ACC112 (cell line): ENCODE results near the gene PRKCZ.

Experiments used
- H2AFZ ChIP-seq: fragments of 200-600 bp; sonication (generic); one replicate; pipeline ENCODE4 v1.6.0; 2017; ENCODE audit warnings: antibody characterized with exemption, low read length; ENCODE audit not compliant: unreplicated experiment
- H3K27ac ChIP-seq: fragments of 200-600 bp; sonication (generic); 2 replicates; pipeline ENCODE4 v1.5.1; 2014; ENCODE audit warnings: low read depth, mild to moderate bottlenecking, antibody characterized with exemption, low read length, moderate library complexity
- H3K27me3 ChIP-seq: fragments of 200-600 bp; sonication (generic); 2 replicates; pipeline ENCODE4 v1.6.1; 2014; ENCODE audit warnings: mild to moderate bottlenecking, antibody characterized with exemption, low read length, moderate library complexity, mixed read lengths; ENCODE audit not compliant: insufficient read depth
- H3K36me3 ChIP-seq: fragments of 200-600 bp; sonication (generic); 2 replicates; pipeline ENCODE4 v1.6.1; 2016; ENCODE audit warnings: mild to moderate bottlenecking, antibody characterized with exemption, low read length, moderate library complexity, mixed read lengths; ENCODE audit not compliant: insufficient read depth
- H3K4me1 ChIP-seq: fragments of 200-600 bp; sonication (generic); one replicate; pipeline ENCODE4 v1.6.1; 2016; ENCODE audit warnings: low read length, mixed read lengths; ENCODE audit not compliant: insufficient read depth, unreplicated experiment, control insufficient read depth
- H3K4me3 ChIP-seq: fragments of 200-600 bp; sonication (generic); 2 replicates; pipeline ENCODE4 v1.5.1; 2014; ENCODE audit warnings: mild to moderate bottlenecking, low read depth, low read length
- H3K79me2 ChIP-seq: fragments of 200-600 bp; sonication (generic); one replicate; pipeline ENCODE4 v1.6.0; 2016; ENCODE audit warnings: low read length; ENCODE audit not compliant: control insufficient read depth, unreplicated experiment, insufficient read depth

The PRKCZ gene

DNA sequence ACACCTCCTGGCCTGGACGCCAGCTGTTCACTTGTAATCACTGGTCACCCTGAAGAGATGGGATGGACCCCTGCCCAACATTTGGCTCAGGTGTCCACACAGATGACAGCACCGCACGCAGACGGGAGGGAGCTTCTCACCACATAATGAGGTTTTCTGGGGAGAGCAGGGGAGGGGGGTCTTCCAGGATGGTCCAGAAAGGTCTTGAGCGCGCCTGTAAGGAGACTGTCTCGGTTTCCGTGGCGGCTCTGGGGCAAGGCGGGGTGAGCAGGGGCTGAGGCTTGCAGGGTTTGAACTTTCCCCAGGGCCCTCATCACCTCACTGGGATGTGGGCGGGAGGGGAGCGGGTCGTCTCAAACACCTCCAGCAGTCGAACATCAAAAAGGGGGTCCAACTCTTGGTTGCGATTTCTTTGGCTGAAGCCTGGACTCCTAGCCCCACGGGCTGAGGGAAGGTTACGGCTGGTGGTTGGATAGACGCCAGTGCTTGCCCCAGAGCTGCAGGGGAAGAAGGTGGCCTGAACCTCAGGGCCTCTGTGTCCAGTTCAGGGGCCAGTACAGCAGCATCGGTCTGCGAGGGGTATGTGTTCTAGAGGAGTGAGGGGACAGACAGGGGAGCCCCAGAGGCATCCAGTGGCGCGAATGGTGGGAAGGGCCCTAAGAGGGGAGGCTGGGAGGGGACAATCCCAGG is 53.8 kb downstream of the PRKCZ start:
- Histone ChIP-seq H3K4me3 (no peak overlapping the region), H3K4me1 (no peaks in the 10 kb centered on the region)

DNA sequence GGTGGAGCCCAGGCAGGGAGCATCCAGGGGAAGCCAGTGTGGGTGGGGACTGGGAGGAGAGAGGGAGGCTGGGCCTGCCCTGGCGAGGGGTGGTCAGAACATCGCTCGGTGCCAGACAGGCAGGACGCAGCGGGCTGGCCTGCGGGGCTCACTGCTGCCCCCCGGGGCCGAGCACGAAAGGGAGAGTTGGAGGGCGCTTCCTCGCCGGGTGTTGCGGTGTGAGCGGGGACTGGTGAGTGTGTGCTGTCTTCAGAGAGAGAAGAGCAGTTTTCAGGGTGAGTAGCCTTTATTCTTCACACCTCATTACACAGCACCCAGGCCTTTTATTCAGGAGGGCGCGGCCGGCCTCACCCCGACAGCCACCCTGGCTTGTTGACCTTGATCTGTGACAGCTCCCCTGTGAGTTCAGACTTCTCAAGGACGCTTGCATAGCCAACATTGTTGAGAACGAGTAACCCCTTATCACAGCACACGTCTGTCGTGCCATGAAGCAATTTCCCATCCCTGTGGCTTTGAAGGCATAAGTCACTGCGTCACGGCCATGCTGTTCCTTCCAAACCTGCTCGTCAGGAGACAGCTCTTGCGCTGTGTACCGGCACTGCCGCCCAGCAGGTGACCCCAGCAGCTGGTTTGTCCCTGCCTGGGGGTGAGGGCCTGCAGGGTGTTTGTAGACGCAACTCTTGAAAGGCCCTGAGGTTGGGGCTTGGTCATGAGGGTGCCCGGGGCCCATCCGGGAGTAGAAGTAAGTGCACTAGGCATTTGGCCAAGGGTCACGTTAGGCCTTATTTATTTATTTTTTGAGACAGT is 54.6 kb downstream of the PRKCZ start:
- Histone ChIP-seq H3K27me3 (peaks cover 9% of the 10 kb centered on the region; the same call in 1 of the 2 replicates), H2AFZ (no peak overlapping the region), H3K4me3 (no peak overlapping the region), H3K4me1 (no peaks in the 10 kb centered on the region), H3K79me2 (no peaks in the 10 kb centered on the region), H3K36me3 (no peaks in the 10 kb centered on the region), H3K27ac (no peak overlapping the region)

More for the DNA sequence above, 53.8 kb downstream of the PRKCZ start:
- H3K27me3 ChIP-seq: peaks cover 9% of the 10 kb centered on the region; the same call in 1 of the 2 replicates
- H2AFZ ChIP-seq: no peak overlapping the region
- H3K36me3 ChIP-seq: no peaks in the 10 kb centered on the region
- H3K79me2 ChIP-seq: no peaks in the 10 kb centered on the region
- no peak overlapping the region for H3K27ac ChIP-seq

DNA sequence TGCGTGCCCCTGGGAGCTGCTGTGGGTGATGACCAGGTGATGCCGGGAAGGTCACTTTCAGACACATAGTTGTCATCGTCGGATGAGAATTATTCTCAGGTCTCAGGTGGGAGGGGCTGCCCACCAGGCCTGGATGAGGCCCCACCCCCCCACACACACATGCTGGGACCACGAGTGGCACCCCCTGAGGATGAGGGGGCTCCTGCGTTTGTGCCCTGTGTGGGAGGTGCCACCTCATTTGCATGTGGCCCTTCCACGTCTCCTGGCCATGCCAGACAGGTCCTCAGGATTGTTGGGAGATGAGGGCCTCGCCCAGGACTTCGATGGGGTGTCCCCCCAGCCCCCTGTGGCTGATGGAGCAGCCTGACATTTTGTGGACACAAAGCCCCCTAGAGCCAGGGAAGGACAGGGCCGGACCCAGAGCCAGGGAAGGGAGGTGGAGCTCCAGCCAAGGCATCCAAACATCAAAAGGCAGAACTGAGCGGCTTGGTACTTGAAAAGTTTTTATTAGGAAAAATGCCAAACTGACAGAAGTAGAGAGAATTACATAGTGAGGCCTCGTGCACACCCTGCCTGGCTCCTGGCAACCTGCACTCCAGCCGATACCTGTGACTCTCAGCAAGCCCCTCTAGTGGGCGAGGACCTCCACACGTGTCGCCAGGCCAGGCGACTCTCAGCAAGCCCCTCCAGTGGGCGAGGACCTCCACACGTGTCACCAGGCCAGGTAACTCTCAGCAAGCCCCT is 55.7 kb downstream of the PRKCZ start:
- H3K36me3 ChIP-seq: no peaks in the 10 kb centered on the region
- H3K4me1 ChIP-seq: no peaks in the 10 kb centered on the region
- no peaks in the 10 kb centered on the region for H3K79me2 ChIP-seq
- H3K4me3 ChIP-seq: no peak overlapping the region
- peaks cover 5% of the 10 kb centered on the region; the same call in 1 of the 2 replicates for H3K27me3 ChIP-seq
- H2AFZ ChIP-seq: no peak overlapping the region
- H3K27ac ChIP-seq: no peak overlapping the region

DNA sequence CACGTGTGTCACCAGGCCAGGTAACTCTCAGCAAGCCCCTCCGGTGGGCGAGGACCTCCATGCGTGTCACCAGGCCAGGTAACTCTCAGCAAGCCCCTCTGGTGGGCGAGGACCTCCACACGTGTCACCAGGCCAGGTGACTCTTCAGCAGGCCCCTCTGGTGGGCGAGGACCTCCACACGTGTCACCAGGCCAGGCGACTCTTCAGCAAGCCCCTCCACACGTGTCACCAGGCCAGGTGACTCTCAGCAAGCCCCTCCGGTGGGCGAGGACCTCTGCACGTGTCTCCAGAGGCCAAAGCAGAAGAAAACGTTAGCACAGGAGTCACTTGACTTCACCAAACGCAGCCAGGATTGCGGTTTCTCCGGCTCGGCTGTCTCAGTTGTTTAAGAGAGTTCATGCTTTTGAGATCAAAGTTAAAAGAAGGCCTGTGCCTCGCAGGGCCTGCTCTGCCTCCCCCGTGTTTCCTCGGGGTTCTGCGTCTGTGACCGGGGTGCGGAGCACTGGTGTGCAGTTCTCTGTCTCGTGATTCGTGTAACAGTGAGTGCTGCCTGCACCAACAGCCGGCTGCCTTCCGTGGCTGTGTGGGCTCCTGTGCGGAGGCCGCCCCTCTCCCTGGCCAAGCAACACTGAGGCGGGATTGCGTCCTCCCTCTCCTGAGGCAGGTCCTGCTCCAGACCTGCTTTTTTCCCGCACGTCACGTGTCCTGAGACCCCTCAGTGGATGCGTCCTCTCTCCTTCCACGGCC is 56.6 kb downstream of the PRKCZ start:
- H3K27me3 ChIP-seq: no peaks in the 10 kb centered on the region; the same call in 1 of the 2 replicates
- no peaks in the 10 kb centered on the region for H3K4me1 ChIP-seq
- H3K79me2 ChIP-seq: no peaks in the 10 kb centered on the region
- H2AFZ ChIP-seq: no peak overlapping the region
- no peaks in the 10 kb centered on the region for H3K36me3 ChIP-seq
- no peak overlapping the region for H3K27ac ChIP-seq
- H3K4me3 ChIP-seq: no peak overlapping the region

DNA sequence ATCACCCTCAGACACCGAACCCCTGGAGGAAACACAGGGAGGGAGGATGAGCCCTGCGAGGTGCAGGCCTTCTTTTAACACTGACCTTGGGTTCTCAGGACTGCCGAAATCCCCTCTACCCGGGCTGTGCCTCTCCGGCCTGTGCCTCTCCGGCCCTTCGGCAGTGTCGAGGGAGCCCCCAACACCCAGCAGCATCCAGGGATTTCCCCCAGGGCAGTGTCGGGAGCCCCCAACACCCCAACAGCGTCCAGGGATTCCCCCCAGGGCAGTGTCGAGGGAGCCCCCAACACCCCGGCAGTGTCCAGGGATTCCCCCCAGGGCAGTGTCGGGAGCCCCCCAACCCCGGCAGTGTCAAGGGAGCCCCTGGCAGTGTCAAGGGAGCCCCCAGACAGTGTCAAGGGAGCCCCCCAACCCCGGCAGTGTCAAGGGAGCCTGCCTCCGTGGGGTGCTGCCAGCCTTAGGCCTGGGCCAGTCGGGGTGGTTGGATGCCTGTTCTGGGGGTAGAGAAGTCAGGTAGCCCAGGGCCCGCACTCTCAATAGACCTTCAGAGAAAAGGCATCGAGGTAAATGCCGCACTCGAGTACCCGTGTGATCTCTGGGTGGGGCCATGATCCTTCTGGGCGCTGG is 57.5 kb downstream of the PRKCZ start:
- Histone ChIP-seq H3K79me2 (no peaks in the 10 kb centered on the region), H3K4me3 (no peak overlapping the region), H3K4me1 (no peaks in the 10 kb centered on the region), H3K27me3 (no peaks in the 10 kb centered on the region), H2AFZ (no peak overlapping the region), H3K36me3 (no peaks in the 10 kb centered on the region), H3K27ac (no peak overlapping the region)

DNA sequence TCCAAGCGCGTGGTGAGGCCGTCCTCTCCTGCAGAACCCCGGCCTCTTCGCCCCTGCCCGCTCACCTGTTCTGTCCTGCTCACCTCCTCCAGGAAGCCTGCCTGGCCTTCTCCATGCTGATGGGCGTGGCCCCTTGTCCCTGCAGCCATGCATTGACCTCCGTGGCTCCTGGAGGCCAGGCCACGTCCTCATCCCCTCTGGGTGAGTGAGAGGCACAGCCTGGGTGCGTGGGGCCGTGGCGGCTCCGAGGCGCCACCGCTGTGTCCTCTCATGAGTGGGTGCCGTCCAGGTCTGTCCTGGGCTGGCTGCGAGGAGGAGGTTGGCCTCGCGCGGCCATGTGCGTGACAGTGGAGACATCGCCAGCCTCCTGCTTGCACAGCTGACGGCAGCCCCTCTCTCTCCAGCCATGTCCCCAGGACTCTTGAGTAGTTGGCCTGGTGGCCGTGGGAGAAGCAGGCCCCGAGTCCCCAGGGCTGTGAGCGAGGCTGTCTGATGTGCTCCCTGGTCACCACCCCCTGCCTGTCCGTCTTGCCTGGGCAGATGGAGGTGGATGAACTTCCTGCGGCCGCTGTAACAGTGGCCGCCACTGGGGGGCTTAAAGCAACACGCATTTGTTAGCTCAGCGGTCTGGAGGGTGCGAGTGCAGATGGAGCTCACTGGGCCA is 58.1 kb downstream of the PRKCZ start:
- no peaks in the 10 kb centered on the region for H3K79me2 ChIP-seq
- 0 out of 2 replicates have a peak, but pooled peaks cover under 1% of the 10 kb centered on the region for H3K27me3 ChIP-seq
- H3K36me3 ChIP-seq: no peaks in the 10 kb centered on the region
- no peak overlapping the region for H2AFZ ChIP-seq
- H3K4me3 ChIP-seq: no peak overlapping the region
- H3K27ac ChIP-seq: no peak overlapping the region
- no peaks in the 10 kb centered on the region for H3K4me1 ChIP-seq

DNA sequence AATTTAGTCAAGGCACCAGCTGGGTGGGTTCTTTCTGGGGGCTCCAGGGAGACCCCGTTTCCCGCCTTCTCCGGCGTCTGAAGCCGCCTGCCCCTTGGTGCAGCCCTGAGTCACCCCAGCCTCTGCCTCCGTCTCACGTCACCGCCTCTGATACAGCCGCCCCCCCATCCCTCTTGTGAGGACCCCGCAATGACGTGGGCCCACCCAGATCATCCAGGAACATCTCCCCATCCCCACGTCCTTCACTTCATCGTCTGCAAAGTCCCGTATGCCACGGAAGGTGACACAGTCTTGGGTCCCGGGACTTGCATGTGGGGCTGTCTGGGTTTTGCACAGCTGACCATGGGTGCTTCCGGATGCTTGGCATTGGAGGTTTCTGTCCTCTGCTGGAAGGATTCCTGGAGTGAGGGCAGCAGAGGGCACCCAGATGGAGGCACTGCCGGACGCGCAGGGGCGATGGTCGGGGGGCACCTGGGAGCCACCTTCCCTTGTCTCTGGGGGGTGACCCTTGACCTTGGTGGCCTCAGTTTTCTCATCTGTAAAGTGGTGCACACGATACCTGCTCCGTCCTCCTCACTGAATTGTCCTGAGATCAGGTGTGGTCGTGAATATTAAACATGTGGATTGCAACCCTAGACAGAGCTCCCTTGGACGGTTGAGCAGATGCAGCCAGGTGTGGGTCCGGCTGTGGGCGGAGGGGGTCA is 58.8 kb downstream of the PRKCZ start:
- Histone ChIP-seq H3K27ac (no peak overlapping the region), H3K36me3 (no peaks in the 10 kb centered on the region), H3K4me3 (no peak overlapping the region), H3K79me2 (no peaks in the 10 kb centered on the region), H2AFZ (no peak overlapping the region), H3K27me3 (peaks cover 4% of the 10 kb centered on the region; the same call in 1 of the 2 replicates), H3K4me1 (no peaks in the 10 kb centered on the region)

DNA sequence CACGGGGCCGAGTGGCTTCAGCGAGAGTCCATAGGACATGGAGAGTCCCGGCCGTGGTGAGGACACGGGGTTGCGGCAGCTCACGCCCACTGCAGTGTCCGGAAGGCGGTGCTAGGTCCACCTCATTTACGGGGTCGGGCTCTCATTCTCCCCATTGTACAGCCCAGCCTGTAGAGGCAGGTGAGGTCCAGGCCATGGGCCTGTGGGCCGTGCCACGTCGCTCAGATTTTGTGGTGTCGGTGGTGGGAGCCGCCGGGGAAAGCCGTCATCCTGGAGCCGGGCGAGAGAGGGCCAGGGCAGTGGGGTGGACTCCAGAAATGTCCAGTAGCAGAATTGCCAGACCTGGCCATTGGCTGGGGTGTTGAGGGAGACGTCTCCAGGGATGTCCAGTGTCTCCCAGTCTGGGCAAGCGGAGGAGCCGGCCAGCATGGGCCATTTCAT is 59.4 kb downstream of the PRKCZ start:
- Histone ChIP-seq H3K27ac (no peak overlapping the region), H3K36me3 (no peaks in the 10 kb centered on the region), H3K4me3 (no peak overlapping the region), H3K79me2 (no peaks in the 10 kb centered on the region), H3K27me3 (peaks cover 4% of the 10 kb centered on the region; the same call in 1 of the 2 replicates), H2AFZ (no peak overlapping the region), H3K4me1 (no peaks in the 10 kb centered on the region)

- Histone ChIP-seq H3K36me3 (no peaks in the 10 kb centered on the region), H3K4me3 (no peak overlapping the region), H3K4me1 (no peaks in the 10 kb centered on the region), H2AFZ (no peak overlapping the region), H3K27ac (no peak overlapping the region), H3K27me3 (peaks cover 11% of the 10 kb centered on the region; the same call in 1 of the 2 replicates), H3K79me2 (no peaks in the 10 kb centered on the region)
These were observed 60.1 kb downstream of the PRKCZ start for GRCh38 chr1:2110191-2110737.
